Inflammatory macrophage treated with lipopolysaccharide for 4 hours (primary cell): ENCODE measurements around the gene RNF220.
A peak's percentile ranks its signal among the peaks of the same experiment; 100 is the strongest.
"Not testable (repeated sequence)": the region's sequence is repeated elsewhere in the genome, so short reads cannot be mapped to it uniquely, and the experiment has no call there.

Source experiments
- DNase-seq: peaks from one replicate; pipeline ENCODE4 v3.0.0-alpha.2; 2020

Gene RNF220

GRCh38 chr1:44661781-44662682 is 257.0 kb downstream of the RNF220 start:
- DNase-seq = no peak

- no peak for DNase-seq
Measured at GRCh38 chr1:44662683-44663030, 257.6 kb downstream of the RNF220 start.

GRCh38 chr1:44663417-44663816 is 258.4 kb downstream of the RNF220 start:
- DNase-seq = no peak

GRCh38 chr1:44664730-44665370 is 259.8 kb downstream of the RNF220 start:
- peak; percentile 71 for DNase-seq

- DNase-seq = not testable (repeated sequence)
Measured at GRCh38 chr1:44666719-44667118, 261.7 kb downstream of the RNF220 start.

GRCh38 chr1:44670751-44671640 is 265.9 kb downstream of the RNF220 start:
- no peak for DNase-seq

GRCh38 chr1:44672254-44672955 is 267.4 kb downstream of the RNF220 start:
- peak; percentile 94 for DNase-seq

GRCh38 chr1:44672961-44673674 is 268.1 kb downstream of the RNF220 start:
- no peak for DNase-seq

- no peak for DNase-seq
Measured at GRCh38 chr1:44673675-44674112, 268.6 kb downstream of the RNF220 start.

GRCh38 chr1:44674113-44675000 is 269.3 kb downstream of the RNF220 start, which contains the start of the genes ARMH1 and TMEM53:
Gene ARMH1, plus strand, starts transcription at chr1:44674714. Its CDS starts 14,984 bp downstream, at chr1:44689698.
Gene TMEM53, minus strand, starts transcription at chr1:44674481. Its CDS starts 90 bp downstream, at chr1:44674391.
- peak; percentile 100 for DNase-seq

GRCh38 chr1:44675186-44675585 is 270.1 kb downstream of the RNF220 start:
- DNase-seq = no peak

GRCh38 chr1:44676484-44677200 is 271.6 kb downstream of the RNF220 start:
- DNase-seq = peak; percentile 97

GRCh38 chr1:44677201-44677766 is 272.2 kb downstream of the RNF220 start:
- peak; percentile 82 for DNase-seq

GRCh38 chr1:44678120-44678519 is 273.1 kb downstream of the RNF220 start:
- no peak for DNase-seq

GRCh38 chr1:44678626-44679025 is 273.6 kb downstream of the RNF220 start:
- DNase-seq = peak; percentile 28

- DNase-seq = no peak
Measured at GRCh38 chr1:44679468-44679867, 274.4 kb downstream of the RNF220 start.

- DNase-seq = no peak
Measured at GRCh38 chr1:44681905-44682882, 277.1 kb downstream of the RNF220 start.

- DNase-seq = peak; percentile 57
Measured at GRCh38 chr1:44682883-44683265, 277.8 kb downstream of the RNF220 start.
